SK-N-MC (cell line): ENCODE measurements around the gene CUL4A.

ENCODE experiments used
- EZH2 ChIP-seq: fragments of 200-600 bp; sonication (generic); IDR thresholded peaks from one replicate; pipeline ENCODE4 v1.6.1; 2017; ENCODE audit warnings: antibody characterized with exemption
- FOXP2 ChIP-seq: optimal IDR thresholded peaks from 2 replicates; pipeline ENCODE3; 2011; ENCODE audit warnings: mild to moderate bottlenecking, moderate library complexity; ENCODE audit not compliant: insufficient read depth; ENCODE audit errors: extremely low read length, control extremely low read depth
- POLR2AphosphoS5 ChIP-seq: IDR thresholded peaks from 2 replicates; pipeline ENCODE4 v1.6.1; 2012; ENCODE audit warnings: mild to moderate bottlenecking, low read depth, low read length, borderline replicate concordance

DNA sequence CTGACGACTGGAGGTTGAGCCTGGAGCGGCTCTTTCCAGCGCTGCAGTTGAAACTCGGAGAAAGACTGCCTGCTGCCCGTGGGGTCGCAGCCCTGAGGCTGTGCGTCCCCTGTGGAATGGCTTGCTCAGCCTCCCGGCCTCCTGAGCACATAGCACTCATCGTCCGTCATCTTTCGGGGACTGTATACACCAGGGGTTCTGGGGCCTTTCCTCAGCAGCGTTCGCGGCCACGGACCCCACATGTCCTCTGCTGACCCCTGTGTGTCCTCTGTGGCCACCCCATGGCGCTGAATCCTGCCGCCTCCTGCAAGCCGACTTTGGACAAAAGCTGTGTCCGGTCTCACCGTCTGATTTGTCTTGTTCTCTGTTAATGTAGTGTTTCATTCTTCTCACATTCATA lies 20.4 kb downstream of the CUL4A start:
- TF ChIP-seq POLR2AphosphoS5 (no peak), EZH2 (no peak), FOXP2 (no peak)
